GM21447 (cell line): ENCODE measurements around the gene SSU72.
"Not testable (repeated sequence)": the region's sequence is repeated elsewhere in the genome, so short reads cannot be mapped to it uniquely, and the experiment has no call there.

Experiments
- ATAC-seq: cut with Tn5 transposase; IDR thresholded peaks from one replicate; pipeline ENCODE4 v1.9.1; 2021; ENCODE audit not compliant: unreplicated experiment

SSU72 gene

GRCh38 chr1:1509465-1509850 is 65.2 kb downstream of the SSU72 start:
- not testable (repeated sequence) for ATAC-seq

GRCh38 chr1:1508775-1509464 is 65.7 kb downstream of the SSU72 start:
- ATAC-seq, result not testable (repeated sequence)

- no peak for ATAC-seq
Observed at GRCh38 chr1:1507305-1507704, 67.4 kb downstream of the SSU72 start.

- ATAC-seq, result not testable (repeated sequence)
Observed at GRCh38 chr1:1505801-1506200, 68.9 kb downstream of the SSU72 start.

GRCh38 chr1:1505366-1505798 is 69.3 kb downstream of the SSU72 start:
- not testable (repeated sequence) for ATAC-seq

GRCh38 chr1:1504777-1505365 is 69.8 kb downstream of the SSU72 start:
- not testable (repeated sequence) for ATAC-seq

- not testable (repeated sequence) for ATAC-seq
Observed at GRCh38 chr1:1495461-1495975, 79.1 kb downstream of the SSU72 start.

GRCh38 chr1:1494311-1494710 is 80.4 kb downstream of the SSU72 start:
- ATAC-seq, result not testable (repeated sequence)
